Amygdala (tissue), 56 donors: ENCODE results near the gene C18orf54.
"Not testable (repeated sequence)": the region's sequence is repeated elsewhere in the genome, so short reads cannot be mapped to it uniquely, and the experiment has no call there.

ENCODE experiments used
- DNase-seq, 56 donors: peaks; one replicate each; lab custom pipeline; 2025; lab: John Stamatoyannopoulos, UW

The C18orf54 gene

DNA sequence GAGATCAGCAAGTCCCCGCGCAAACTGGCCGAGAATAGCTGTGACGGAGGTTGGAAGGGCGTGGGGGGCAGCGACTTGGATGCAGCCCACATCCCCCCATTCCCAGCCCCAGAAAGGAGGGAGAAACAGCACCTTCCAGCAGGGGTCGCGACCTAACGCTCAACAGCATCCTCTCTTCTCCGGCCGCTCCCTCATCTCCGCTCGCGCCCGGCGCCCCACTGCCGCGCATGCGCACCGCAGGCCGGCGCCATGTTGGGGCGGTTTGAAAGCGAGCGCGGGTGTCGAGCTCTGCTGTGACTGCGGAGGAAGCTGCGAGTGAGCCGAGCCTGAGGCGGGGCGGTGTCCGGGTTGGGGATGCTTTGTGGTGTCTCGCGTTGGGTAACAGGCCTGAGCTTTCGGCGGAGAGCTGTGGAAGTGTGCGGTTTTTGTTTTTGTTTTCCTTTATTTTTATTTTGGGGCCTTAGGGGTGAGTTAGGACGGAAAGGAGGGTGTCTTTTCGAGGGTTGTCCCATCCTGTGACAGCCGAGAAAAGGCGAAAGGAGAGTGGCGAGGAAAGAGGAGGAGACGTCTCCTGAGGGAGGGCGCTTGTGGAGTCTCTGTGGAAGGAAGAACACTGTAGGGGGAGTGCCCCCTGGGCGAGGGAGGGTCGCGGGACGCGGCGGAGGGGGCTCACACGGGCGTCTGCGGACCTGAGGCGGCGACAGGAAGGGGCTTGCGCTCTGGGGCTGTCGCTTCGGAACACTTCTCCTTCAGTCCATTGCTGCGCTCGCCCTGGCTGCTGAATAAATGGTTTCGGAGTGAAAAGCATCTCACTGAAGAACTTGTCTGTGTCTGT, at the start of gene C18orf54, which contains the start of gene STARD6:
TSS of gene C18orf54 (plus strand) at position 247 of the 835 bp plus-strand sequence. CDS start 2,667 bp downstream, outside the sequence.
TSS of gene STARD6 (minus strand) at position 199 of the 835 bp plus-strand sequence. CDS start 3,285 bp downstream, outside the sequence.
- DNase-seq: peak in 55 of 56 donors; percentile 18 to 89 (median 71)

DNA sequence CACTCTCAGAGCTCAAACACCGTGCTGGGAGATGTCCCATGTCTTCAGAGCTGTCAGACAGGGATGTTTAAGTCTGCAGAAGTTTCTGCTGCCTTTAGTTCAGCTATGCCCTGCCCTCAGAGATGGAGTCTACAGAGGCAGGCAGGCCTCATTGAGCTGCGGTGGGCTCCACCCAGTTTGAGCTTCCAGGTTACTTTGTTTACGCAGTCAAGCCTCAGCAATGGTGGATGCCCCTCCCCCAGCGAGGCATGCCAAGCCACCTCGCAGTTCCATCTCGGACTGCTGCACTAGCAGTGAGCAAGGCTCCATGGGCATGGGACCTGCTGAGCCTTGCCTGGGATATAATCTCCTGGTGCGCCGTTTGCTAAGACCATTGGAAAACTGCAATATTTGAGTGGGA, 48.1 kb upstream of the C18orf54 start:
- not testable (repeated sequence) for DNase-seq

GRCh38 chr18:54316071-54316820, 41.5 kb upstream of the C18orf54 start:
- no peak for DNase-seq

DNA sequence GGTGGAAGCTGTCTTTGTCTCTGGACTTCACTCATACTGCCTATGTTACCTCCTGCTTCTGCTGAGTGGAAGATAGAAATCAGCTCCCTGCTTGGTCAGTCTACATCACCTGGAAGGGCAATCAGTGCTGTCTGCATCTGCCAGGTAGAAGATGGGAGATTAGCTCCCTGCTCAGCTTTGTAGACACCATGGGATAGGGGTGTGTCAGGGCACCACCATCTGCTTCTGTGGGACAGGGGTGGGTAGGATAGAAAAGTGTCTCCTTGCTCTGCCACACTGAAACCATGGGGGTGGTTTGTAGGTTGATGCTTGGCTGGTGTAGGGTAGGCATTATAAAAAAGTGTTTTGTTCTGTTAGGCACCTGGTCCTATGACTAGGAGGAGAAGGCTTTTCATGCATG, 34.1 kb upstream of the C18orf54 start:
- no peak for DNase-seq

- DNase-seq: no peak
These were observed 33.7 kb upstream of the C18orf54 start for GRCh38 chr18:54323970-54324369.

- DNase-seq: no peak
These were observed 29.9 kb upstream of the C18orf54 start for GRCh38 chr18:54327818-54328217.

GRCh38 chr18:54329787-54330186, 27.9 kb upstream of the C18orf54 start:
- DNase-seq: no peak

GRCh38 chr18:54330768-54331548, 26.7 kb upstream of the C18orf54 start:
- DNase-seq: no peak

- DNase-seq: no peak
These were observed 22.0 kb upstream of the C18orf54 start for GRCh38 chr18:54335638-54336173.

DNA sequence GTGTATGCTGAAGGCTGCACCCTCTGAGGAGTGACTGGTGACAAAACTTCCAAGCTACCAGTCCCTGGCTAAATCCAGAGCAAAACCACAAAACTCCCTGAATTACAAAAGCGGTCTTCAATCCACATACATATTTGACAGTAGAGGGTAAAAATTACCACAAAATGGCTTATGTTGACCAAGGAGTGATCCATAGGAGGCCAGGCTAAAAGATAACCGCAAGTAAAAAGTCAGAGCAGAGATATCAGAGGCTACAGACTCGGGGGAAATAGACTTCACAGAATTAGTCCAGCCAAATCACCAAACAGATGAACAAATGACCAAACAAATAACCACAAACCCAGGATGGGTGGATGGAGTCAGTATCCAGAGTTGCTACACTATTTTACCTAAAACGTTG, 19.5 kb upstream of the C18orf54 start:
- no peak for DNase-seq

DNA sequence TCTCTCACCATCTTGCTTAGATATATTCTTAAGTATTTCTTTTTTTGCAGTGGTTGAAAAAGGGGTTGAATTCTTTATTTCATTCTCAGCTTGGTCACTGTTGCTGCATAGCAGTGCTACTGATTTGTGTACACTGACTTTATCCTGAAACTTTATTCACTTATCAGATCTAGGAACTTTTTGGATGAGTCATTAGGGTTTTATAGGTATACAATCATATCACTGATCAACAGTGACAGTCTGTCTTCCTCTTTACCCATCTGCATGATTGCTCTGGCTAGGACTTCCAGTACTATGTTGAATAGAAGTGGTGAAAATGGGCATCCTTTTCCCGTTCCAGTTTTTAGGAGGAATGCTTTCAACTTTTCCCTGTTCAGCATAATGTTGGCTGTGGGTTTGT, 6.5 kb upstream of the C18orf54 start:
- no peak for DNase-seq

DNA sequence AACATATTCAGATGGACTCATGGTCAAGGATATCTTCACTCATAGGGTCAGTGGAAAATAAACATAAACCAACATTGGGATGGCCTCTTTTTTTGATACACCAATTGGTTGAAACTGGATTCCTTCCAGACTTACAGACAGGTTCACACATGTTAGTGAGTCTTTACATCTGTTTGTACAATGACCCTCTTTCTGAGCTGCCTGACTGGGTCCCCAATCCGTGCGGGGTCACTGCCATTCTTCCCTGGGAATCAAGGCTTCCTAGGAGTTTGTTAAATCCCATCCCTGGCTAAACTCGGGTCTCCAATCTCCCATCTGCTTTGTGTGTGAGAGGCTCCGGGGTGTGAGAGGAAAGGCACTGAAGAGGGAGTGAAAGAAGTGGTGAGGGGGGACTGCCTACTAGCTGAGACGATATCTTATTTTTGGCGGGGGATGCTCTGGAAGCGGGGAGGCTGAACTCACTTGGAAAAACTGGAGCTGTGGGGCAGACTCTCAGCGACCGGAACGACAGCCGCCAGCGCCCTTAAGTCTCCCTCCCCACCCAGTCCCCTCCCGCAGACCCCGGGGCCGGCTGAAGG, 535 bp upstream of the C18orf54 start:
- peak in 12 of 56 donors; percentile 27 to 68 (median 39) for DNase-seq

DNA sequence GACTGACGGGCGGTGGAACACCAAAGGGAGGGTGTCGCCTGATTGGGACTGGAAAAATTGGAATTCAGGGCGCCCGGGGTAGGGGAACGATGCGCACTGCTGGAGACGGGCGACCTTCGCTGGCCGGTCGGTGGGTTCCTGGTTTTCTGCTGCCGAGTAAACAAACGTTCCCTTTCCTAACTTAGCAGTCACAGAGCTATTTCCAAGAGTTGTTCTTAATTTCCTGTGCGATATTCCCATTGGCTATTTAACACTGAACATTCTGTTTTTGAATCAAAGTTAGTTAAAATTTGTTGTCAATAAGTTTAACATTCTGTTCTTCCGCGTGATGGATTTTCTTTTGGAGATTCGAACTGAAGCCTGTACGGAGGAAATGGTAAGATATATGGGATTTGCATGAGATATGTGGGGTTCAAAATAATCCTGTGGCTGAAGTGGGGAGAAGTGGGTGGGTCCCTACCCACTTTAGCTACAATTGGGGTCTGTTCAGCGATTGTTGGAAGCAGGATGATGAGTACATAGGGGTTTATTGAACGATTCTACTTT, 862 bp downstream of the C18orf54 start:
- peak in 5 of 56 donors; percentile 4 to 50 (median 7) for DNase-seq

DNA sequence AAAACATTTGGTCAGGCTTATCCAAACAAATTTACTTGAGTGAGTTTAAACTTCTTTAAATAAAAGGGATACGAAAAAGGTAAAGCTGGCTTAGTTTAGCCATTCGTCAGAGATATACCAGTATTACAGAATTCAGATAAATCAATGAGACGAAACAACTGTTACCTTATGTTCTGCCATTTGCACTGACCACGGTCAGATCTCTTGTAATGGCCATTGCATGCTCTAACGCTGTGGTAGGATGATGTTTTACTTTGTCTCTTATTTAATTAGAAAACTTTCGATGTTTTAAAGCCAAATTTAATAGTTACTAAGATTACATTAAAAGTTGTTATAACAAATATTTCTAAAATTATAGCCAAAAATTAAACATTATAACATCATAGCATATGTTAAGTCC, 1.5 kb downstream of the C18orf54 start:
- DNase-seq: no peak

DNA sequence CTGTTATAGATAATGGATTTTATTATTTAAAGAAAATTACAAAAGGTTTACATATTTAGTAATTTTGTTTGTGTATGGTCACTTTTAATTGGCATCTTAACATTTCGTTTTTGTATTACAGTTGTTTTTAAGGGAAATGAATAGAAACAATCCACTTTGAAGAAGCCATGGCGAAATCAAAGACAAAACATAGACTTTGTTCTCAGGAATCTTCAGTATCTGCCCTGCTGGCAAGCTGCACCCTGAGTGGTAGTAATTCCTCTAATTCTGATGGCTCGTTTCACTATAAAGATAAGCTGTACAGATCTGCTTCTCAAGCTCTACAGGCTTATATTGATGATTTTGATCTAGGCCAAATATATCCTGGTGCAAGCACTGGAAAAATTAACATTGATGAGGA, 2.7 kb downstream of the C18orf54 start:
- DNase-seq: no peak

- no peak for DNase-seq
These were observed 20.4 kb downstream of the C18orf54 start for GRCh38 chr18:54378057-54378456.

- no peak for DNase-seq
These were observed 23.9 kb downstream of the C18orf54 start for GRCh38 chr18:54381640-54382039.

DNA sequence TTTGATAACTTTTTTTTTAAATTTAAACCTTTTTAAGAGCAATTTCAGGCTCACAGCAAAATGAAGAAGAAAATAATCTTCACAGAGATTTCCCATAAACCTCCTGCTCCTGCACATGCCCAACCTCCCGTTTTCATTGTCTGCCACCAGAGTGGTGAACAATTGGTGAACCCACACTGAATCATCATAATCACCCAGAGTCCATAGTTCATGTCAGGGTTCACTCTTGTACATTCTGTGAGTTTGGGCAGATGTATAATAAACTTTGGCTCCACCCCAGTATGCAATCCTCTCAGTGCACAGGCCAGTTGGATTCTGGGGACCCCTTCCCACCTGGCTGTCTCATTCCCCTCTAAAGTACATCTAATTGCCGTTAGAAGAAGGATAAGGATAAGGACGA, 24.4 kb downstream of the C18orf54 start:
- DNase-seq: no peak

GRCh38 chr18:54382733-54383252, 25.1 kb downstream of the C18orf54 start:
- no peak for DNase-seq

GRCh38 chr18:54386043-54386442, 28.3 kb downstream of the C18orf54 start:
- DNase-seq: no peak
